Measurements from ENCODE around the gene HNRNPLL.
"Not testable (repeated sequence)": the region's sequence is repeated elsewhere in the genome, so short reads cannot be mapped to it uniquely, and the experiment has no call there.

The HNRNPLL gene

GRCh38 chr2:38547791-38548190 lies 54.9 kb downstream of the HNRNPLL start:
- no peak for TF ChIP-seq CTCF (IDR thresholded peaks at IDR 0.05; ENCODE audit: insufficient read depth, low read length, poor library complexity, severe bottlenecking)
- DNase-seq (ENCODE audit: extremely low read depth, insufficient read length) = no peak

GRCh38 chr2:38546585-38546984 lies 56.1 kb downstream of the HNRNPLL start:
- no peak overlapping the region for H3K4me3 ChIP-seq (replicated peaks; ENCODE audit: low read depth, low read length)
- H3K27me3 ChIP-seq (replicated peaks; ENCODE audit: control insufficient read depth, insufficient read depth, low read length) = no peaks in the 10 kb centered on the region
- no peak for DNase-seq (ENCODE audit: extremely low read depth, insufficient read length)
- H3K36me3 ChIP-seq (ENCODE audit: control insufficient read depth, insufficient read depth, low read length) = no peaks in the 10 kb centered on the region
- TF ChIP-seq CTCF (IDR thresholded peaks at IDR 0.05; ENCODE audit: insufficient read depth, low read length, poor library complexity, severe bottlenecking) = no peak

More at GRCh38 chr2:38547791-38548190, 54.9 kb downstream of the HNRNPLL start:
- Histone ChIP-seq H3K4me3 (replicated peaks; ENCODE audit: low read depth, low read length) (no peak overlapping the region), H3K27me3 (replicated peaks; ENCODE audit: control insufficient read depth, insufficient read depth, low read length) (no peaks in the 10 kb centered on the region), H3K36me3 (ENCODE audit: control insufficient read depth, insufficient read depth, low read length) (no peaks in the 10 kb centered on the region)

DNA sequence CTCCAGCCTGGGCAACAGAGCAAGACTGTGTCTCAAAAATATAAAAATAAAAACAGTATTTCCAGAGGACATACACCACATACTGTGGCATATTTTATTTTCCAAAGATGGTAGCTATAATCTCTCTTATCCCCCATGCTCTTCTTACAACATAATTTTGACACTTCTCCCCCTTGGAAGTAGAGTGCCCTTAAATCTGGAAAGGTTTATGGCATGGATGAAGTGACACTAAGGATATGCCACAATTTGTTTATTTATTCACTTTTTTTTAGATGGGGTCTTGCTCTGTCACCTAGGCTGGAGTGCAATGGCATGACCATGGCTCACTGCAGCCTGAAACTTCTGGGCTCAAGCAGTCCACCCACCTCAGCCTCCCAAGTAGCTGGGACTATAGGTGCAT lies 56.7 kb downstream of the HNRNPLL start:
- H3K4me3 ChIP-seq (replicated peaks; ENCODE audit: low read depth, low read length) = no peak overlapping the region
- no peaks in the 10 kb centered on the region for H3K27me3 ChIP-seq (replicated peaks; ENCODE audit: control insufficient read depth, insufficient read depth, low read length)
- TF ChIP-seq CTCF (IDR thresholded peaks at IDR 0.05; ENCODE audit: insufficient read depth, low read length, poor library complexity, severe bottlenecking) = no peak
- H3K36me3 ChIP-seq (ENCODE audit: control insufficient read depth, insufficient read depth, low read length) = no peaks in the 10 kb centered on the region
- DNase-seq (ENCODE audit: extremely low read depth, insufficient read length) = no peak

DNA sequence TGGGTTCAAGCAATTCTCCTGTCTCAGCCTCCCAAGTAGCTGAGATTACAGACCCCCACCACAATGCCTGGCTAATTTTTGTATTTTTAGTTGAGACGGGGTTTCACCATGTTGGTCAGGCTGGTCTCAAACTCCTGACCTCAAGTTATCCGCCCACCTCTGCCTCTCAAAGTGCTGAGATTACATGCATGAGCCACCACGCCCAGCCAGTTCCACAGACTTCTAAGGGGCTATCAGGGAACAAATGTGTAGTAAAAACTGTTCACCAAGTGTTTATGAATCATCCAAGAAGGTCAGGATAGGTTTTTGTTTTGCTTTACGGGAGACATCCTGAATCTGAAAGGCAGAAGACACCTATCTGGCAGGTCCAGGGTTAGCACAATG lies 60.5 kb downstream of the HNRNPLL start:
- H3K4me3 ChIP-seq (replicated peaks; ENCODE audit: low read depth, low read length); H3K36me3 ChIP-seq (ENCODE audit: control insufficient read depth, insufficient read depth, low read length); DNase-seq (ENCODE audit: extremely low read depth, insufficient read length); H3K27me3 ChIP-seq (replicated peaks; ENCODE audit: control insufficient read depth, insufficient read depth, low read length): not testable (repeated sequence)

- TF ChIP-seq CTCF (IDR thresholded peaks at IDR 0.05; ENCODE audit: insufficient read depth, low read length, poor library complexity, severe bottlenecking) = no peak
- no peaks in the 10 kb centered on the region for H3K27me3 ChIP-seq (replicated peaks; ENCODE audit: control insufficient read depth, insufficient read depth, low read length)
Observed at GRCh38 chr2:38540580-38541286, 62.0 kb downstream of the HNRNPLL start.

DNA sequence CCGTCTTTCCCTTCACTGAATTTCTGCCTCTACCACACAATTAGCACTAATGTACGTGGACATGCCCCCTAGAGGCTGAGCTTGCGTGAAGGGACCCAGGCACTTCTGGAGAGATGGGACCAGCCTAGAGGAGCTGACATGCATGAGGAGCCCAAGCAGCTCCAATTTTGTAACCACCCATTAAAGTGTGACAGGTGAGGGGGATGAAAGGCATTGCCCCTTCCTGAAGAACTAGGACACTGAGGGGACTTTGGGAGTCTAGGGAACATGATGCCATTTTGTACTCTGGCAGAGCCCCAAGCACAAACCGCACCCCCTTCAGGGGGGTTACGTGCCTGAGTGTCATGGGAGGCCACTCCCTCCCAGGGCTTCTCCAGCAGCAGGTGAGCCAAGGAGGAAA lies 63.6 kb downstream of the HNRNPLL start:
- DNase-seq (ENCODE audit: extremely low read depth, insufficient read length) = no peak
- Histone ChIP-seq H3K4me3 (replicated peaks; ENCODE audit: low read depth, low read length) (no peak overlapping the region), H3K36me3 (ENCODE audit: control insufficient read depth, insufficient read depth, low read length) (no peaks in the 10 kb centered on the region), H3K27me3 (replicated peaks; ENCODE audit: control insufficient read depth, insufficient read depth, low read length) (no peaks in the 10 kb centered on the region)
- peak; percentile 10 for TF ChIP-seq CTCF (IDR thresholded peaks at IDR 0.05; ENCODE audit: insufficient read depth, low read length, poor library complexity, severe bottlenecking)

More at GRCh38 chr2:38540580-38541286, 62.0 kb downstream of the HNRNPLL start:
- Histone ChIP-seq H3K4me3 (replicated peaks; ENCODE audit: low read depth, low read length) (no peak overlapping the region), H3K36me3 (ENCODE audit: control insufficient read depth, insufficient read depth, low read length) (no peaks in the 10 kb centered on the region)
- no peak for DNase-seq (ENCODE audit: extremely low read depth, insufficient read length)

Measured in GM06990 (cell line).